ENCODE data around the gene PCDHGB6. TPM values are rescaled to one million over a fixed set of nuclear protein-coding genes. Genes with fewer than 3 reads are reported as not detected.

Gene PCDHGB6
- total RNA-seq, 1 experiment from 2014 or later: 0.22 TPM

DNA sequence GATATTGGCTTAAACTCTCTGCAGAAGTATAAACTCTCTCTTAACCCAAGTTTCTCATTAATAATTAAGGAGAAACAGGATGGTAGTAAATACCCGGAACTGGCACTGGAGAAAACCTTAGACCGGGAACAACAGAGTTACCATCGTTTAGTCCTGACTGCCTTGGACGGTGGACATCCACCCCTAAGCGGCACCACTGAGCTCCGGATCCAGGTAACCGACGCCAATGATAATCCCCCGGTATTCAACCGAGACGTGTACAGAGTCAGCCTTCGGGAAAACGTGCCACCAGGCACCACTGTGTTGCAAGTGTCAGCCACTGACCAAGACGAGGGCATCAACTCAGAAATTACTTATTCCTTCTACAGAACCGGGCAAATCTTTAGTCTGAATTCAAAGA is 9.2 kb upstream of the PCDHGB6 start:
- Histone ChIP-seq H3K36me3 (ENCODE audit: control insufficient read depth in 1 of 2, insufficient read depth in 2 of 2, low read length in 2 of 2) (no peaks in the 10 kb centered on the region), H2AFZ (ENCODE audit: low read depth, low read length, poor library complexity, severe bottlenecking) (no peak overlapping the region), H3K4me3 (replicated peaks in 1 of 2; ENCODE audit: low read depth in 1 of 2, low read length in 2 of 2) (no peak overlapping the region), H3K4me1 (ENCODE audit: control insufficient read depth in 1 of 2, insufficient read depth in 2 of 2, low read length in 2 of 2) (no peaks in the 10 kb centered on the region), H4K20me1 (ENCODE audit: insufficient read depth) (no peaks in the 10 kb centered on the region), H3K79me2 (ENCODE audit: insufficient read depth, low read length) (no peaks in the 10 kb centered on the region), H3K9me2 (ENCODE audit: insufficient read depth) (no peaks in the 10 kb centered on the region), H3K9me3 (ENCODE audit: control insufficient read depth in 1 of 2, insufficient read depth in 1 of 2, low read depth in 1 of 2, low read length in 2 of 2) (no peaks in the 10 kb centered on the region; a peak in 1 of 4 replicates), H3K4me2 (ENCODE audit: low read length) (no peak overlapping the region), H3K27me3 (ENCODE audit: insufficient read depth, low read length) (no peaks in the 10 kb centered on the region), H3K27ac (ENCODE audit: low read depth, low read length) (no peak overlapping the region), H3K9ac (ENCODE audit: low read length) (no peak overlapping the region)
- intact Hi-C loops (cut with micrococcal nuclease): no loop called here
- POLR2A ChIA-PET: no interaction called here
- CTCF ChIA-PET: no interaction called here
- TF ChIP-seq RAD21 (IDR thresholded peaks at IDR 0.05; ENCODE audit: low read depth): no peak
- TF ChIP-seq SIN3A (IDR thresholded peaks at IDR 0.05; ENCODE audit: low read depth): no peak
- no peak for TF ChIP-seq JUND (IDR thresholded peaks at IDR 0.05)
- no peak for TF ChIP-seq ZNF274 (IDR thresholded peaks at IDR 0.05; ENCODE audit: low read depth, low read length)
- TF ChIP-seq TCF7L2 (IDR thresholded peaks at IDR 0.05; ENCODE audit: borderline replicate concordance, extremely low read depth, insufficient read depth, insufficient read length): no peak
- no peak for TF ChIP-seq CTCF (IDR thresholded peaks at IDR 0.05 in 2 of 3, conservative IDR thresholded peaks at IDR 0.05 in 1 of 3; ENCODE audit: borderline replicate concordance in 1 of 3, insufficient read depth in 1 of 3, low read depth in 2 of 3, low read length in 2 of 3)
- no peak for TF ChIP-seq POLR2A (IDR thresholded peaks at IDR 0.05; ENCODE audit: borderline replicate concordance, extremely low read depth, insufficient read depth, insufficient read length)
- no peak for TF ChIP-seq POLR2AphosphoS5 (IDR thresholded peaks at IDR 0.05; ENCODE audit: low read depth, low read length)
- TF ChIP-seq EGR1 (IDR thresholded peaks at IDR 0.05; ENCODE audit: low read depth): no peak
- no peak for TF ChIP-seq ZBTB33 (IDR thresholded peaks at IDR 0.05; ENCODE audit: extremely low read depth, insufficient replicate concordance, low read length)
- ATAC-seq (no peak), DNase-seq (ENCODE audit: low read depth, low spot score) (no peak)
- no TSS peak for BruUV-seq (replicated peaks)
- RAD21 ChIA-PET (ENCODE audit: low non-redundant PET in 1 of 2, low total read pairs in 2 of 2, uncharacterized antibody in 2 of 2, unreplicated experiment in 2 of 2): no interaction called here

Measured in HCT116 (cell line).